CD4-positive, alpha-beta T cell treated with Interferon alpha-2 for 1 hour (primary cell): ENCODE data around the gene AP2B1.
A peak's percentile ranks its signal among the peaks of the same experiment; 100 is the strongest.

ENCODE experiments used
- DNase-seq, 2 donors: peaks; one replicate each; pipeline ENCODE4 v3.0.0-alpha.2; 2020 to 2022

The AP2B1 gene

DNA sequence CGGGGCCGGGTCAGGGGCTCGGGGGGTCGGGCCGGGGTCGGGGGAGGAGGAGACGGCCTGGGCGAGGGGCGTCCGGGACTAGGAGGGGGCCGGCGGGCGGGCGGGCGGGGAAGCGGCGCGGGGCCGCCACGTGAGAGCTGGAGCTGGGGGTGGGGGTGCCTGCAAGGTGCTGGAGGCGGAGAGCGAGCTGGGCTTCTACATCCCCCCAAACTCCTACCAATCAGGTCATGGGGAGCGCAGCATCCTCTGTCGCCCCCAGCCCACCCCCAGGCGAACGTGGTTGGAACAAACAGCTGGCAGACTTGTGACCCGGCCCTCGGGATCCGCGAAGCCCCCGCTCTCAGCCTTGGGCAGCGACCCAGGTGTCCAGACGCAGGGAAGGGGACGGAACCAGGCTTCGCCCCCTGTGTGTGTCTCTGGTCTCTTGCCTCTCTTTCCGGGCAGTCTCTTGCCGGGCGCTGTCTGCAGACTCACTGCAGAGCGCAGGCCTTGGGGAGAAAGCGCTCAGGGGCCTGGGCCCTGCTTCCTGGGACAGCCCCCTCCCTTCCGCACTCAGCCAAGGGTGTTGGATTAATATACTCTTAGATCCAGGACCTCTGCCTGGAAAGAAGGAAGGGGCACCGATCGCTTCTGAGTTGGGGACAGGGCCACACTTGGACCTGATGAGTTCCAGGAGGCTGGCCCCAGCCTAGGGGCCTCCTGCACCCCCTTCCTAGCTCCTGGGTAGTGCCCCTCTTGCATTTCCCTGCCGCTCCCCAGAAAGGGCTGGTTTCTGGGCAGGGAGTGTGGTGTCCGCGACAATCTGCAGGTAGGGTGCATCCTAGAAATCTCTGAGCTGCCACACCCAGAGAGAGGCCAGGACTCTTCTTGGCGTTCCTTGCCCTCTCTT lies 145.0 kb downstream of the AP2B1 start:
- DNase-seq, result no peak

DNA sequence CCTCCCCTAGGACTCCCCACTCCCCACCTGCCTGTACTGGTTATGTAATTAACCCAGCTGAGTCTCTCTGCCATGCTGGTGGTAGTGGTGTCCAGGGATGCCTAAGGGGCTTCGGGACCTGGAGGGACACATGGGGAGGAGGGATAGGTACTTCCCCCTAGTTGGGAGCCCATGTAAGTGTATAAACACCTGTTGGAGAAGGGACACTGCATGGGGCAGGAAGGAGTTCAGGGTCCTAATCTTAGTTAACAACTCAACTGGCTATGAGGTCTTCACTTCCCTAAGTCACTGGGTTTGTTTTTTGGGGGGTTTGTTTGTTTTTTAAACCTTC lies 145.6 kb downstream of the AP2B1 start:
- DNase-seq, result no peak

DNA sequence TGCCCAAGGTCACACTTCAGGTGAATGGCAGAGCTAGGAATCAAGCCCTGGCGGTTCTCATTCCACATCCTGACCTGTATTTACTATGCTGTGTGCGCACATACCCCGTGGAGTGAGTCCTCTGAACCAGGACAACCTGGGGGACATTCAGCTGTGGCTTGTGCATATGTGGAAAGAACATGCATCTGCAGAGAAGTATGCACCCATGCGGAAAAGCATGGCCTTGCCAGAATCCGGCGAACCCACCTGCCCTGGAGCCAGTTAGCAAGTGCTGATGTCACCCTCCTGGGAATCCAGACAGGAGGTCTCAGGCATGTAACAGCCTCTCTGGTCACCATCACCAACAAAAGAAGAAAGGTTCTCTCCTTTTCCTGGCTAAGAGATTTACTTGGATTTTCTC lies 146.2 kb downstream of the AP2B1 start:
- no peak for DNase-seq

DNA sequence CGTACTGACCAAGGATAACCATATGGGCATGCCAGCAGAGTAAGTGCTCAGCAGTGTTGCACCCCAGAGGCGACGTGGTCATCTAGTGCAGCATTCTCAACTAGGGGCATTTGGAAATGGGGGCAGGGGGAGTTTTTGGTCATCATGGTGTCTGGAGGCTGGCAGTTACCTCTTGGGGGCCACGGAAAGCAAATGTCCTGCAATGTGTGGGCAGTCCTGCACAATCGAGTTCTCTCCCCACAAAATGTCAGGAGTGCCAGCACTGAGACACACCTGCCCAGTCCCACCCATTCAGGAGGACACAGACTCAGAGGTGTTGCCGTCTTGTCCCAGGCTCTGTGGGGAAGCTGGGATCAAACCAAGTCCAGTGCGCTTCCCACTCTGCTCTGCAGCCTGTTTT lies 147.3 kb downstream of the AP2B1 start:
- DNase-seq, result no peak

DNA sequence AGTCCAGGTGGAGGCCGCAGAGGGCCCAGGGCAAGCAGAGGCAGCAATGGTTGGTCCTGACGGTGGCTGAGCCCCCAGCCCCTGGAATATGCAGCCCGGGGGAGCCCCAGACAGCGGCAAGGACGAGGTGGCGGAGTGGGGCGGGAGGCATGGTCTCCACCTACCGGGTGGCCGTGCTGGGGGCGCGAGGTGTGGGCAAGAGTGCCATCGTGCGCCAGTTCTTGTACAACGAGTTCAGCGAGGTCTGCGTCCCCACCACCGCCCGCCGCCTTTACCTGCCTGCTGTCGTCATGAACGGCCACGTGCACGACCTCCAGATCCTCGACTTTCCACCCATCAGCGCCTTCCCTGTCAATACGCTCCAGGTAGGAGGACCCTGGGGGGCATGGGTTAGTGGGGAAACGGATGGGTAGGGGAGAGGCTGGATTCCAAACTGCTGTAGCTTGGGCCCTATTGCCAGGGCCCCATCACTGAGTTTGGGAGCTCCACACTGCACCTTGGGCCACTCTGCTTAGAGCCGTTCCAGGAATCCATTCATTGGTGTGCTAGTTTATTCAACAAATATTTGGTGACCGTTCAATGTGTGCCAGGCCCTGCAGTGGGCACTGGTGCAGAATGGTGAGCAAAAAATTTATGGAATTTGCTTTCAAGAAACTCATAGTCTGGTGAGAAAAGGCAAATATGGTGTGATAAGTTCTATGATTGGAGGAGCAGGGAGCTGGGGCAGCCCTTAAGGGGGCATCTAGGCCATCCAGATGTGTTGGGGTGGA lies 148.1 kb downstream of the AP2B1 start:
- no peak for DNase-seq

DNA sequence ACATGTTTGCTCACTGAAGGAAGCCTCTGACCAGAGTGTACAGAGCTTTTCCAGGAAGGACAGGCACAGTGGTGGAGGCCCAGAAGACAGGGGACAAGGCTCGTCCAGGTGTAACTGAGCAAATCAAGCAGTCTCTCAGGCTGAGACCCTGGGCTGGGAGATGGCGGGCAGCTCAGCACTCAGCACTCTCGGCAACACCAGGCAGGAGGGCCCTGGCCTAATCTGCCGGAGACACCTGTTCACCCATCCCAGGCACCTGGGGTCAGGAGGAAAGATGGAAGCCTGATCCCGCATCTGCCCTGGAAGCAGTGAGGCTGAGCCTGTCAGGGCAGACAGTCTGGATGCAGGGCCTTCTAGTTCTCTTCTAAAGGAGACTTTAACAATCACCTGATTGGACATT lies 149.1 kb downstream of the AP2B1 start:
- no peak for DNase-seq

DNA sequence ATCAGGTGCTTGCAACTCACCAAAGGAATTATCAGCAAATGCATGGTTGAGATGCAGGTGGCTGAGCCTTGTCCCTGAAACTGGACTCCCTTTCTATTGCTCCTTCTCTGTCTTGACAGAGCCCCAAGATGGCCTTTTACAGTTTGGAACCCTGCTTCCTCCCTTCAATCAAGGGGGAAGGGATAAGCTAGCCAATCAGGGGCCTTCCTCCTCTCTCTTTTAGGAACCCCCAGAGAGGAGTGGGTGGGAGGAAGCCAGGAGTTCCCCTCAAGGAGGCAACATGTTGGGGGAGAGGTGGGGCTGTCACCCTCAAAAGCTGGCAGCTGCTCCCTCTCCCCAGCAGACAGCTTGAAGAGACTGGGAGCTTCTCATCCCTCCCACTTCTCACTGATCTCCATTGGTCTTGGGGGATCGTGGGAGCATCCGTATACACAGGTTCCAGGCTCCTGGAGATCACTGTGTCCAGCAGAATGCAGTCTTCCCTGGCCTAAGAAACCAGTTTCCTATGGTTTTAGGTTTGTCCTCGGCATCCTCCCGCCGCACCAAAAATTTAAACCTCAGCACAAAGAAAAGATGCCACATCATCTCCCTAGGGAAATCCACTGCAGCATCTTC lies 151.5 kb downstream of the AP2B1 start:
- DNase-seq, result no peak

DNA sequence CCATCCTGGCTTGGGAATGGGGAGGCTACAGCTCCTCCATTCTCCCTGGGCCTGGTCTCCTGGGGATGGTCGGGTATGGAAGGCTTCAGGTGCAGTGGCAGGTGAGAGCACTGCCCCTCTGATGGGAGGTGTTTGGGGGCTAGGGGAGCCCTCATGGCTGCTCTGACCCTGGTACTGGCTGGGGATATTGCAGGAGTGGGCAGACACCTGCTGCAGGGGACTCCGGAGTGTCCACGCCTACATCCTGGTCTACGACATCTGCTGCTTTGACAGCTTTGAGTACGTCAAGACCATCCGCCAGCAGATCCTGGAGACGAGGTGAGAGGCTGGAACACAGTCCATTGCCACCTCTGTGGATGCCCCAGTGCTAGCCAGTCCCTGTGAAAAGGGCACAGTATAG lies 153.1 kb downstream of the AP2B1 start:
- DNase-seq, result no peak

DNA sequence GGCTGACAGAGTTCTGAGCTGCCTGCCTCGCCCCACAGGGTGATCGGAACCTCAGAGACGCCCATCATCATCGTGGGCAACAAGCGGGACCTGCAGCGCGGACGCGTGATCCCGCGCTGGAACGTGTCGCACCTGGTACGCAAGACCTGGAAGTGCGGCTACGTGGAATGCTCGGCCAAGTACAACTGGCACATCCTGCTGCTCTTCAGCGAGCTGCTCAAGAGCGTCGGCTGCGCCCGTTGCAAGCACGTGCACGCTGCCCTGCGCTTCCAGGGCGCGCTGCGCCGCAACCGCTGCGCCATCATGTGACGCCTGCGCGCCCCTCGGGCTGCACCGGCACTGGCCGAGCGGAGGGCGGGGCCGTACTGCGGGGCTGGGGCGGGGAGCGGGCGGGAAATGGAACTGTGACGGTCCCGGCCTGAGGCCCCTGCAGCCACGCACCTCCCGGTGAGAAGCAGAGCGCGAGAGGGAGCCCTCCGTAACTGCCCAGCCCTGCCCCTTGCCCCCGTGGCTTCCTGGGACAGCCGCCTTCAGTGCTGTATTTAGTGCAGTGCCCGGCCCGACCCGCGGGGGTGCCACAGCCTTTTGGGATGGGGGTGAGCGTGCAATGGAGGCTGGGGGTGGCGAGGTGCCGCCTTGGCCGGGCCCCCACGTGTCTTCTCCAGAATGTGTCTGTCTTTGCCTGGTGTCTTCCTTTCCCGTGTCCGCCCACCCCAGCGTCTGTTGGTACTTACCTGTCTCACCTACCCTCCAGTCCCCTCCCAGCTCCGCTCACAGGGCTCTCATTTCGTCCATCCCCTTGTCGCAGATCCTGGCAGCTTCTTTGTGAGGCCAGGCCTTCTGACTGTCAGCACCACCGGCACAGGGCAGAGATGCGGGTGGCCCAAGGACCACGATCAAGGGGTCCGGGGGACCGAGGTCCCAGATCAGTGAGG lies 154.1 kb downstream of the AP2B1 start:
- peak in 1 of 2 donors; percentile 6 for DNase-seq

DNA sequence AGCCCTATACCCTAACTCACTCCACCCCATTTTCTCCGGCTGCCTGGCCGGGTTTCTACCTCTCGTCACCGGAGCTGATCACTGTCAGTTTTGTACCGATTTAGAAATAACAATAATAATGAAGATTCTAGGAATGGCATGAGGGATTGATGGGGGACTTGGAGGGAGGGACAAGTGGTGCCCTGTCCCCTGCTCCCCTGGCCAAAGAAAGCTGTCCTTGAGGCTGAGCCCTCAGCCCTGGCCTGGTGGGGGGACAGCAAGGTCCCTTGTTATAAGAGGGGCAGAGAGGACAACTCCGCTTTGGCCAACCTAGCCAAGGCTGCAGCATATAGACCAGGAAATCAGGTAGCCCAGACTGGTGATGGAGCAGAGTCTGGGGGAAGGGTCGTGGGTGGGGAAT lies 155.4 kb downstream of the AP2B1 start:
- DNase-seq, result no peak

DNA sequence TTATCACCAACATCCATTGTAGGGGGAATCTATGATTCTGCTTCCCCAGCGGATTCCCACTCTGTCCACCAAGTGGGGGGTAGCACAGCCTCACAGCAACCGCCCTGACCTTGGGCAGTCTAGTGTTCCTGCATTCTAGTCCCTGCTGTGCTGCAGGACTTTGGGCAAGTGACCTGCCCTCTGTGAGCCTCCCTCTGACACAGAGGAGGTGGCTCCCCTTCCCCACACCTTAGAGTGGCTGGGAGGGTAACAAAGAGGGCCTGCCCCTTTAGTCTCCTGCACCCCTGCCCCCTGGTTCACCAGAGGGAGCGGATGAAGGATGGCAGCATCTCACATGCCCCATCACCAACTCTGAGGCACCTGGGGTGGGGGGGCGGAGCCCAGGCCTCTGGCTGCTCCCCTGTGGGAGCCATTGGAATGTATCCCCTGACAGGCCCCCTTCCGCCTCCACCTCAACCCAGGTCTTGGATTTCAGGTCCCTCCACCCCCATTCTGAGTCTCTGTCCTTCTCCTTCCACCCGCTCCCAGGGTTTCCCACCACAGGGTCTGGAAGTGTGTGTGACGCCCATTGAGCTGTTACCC lies 155.9 kb downstream of the AP2B1 start:
- no peak for DNase-seq

DNA sequence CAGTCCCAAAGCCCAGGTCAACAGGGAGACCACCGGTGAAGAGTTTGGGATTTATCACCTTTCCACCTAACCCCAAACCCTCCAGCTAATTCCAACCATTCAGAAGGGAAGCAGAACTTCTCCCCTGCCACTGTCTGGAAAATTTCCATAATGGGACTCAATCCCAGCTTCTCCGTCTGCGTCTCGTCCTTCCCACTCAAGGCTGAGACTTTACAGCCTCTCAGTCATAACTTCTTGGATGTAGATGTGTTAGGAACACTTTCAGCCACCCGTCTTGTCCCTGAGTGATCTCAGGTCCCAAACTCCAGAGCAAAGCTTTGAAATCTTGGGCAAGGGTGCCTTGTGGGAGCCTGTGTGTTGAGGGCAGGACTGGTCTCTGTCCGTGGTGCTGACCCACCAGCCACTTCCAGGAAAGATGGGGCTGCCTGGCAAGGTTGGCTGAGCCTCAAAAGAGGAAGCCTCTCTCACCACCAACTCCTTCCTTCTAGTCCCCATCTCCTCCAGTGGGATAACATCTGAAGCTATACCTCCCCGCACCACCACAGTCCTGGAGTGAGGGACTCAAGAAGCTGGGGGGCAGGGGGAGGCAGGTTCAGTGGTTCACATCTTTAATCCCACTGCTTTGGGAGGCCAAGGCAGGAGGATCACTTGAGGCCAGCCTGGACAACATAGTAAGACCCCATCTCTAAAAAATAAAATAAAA lies 156.7 kb downstream of the AP2B1 start:
- DNase-seq, result peak in 1 of 2 donors; percentile 16

DNA sequence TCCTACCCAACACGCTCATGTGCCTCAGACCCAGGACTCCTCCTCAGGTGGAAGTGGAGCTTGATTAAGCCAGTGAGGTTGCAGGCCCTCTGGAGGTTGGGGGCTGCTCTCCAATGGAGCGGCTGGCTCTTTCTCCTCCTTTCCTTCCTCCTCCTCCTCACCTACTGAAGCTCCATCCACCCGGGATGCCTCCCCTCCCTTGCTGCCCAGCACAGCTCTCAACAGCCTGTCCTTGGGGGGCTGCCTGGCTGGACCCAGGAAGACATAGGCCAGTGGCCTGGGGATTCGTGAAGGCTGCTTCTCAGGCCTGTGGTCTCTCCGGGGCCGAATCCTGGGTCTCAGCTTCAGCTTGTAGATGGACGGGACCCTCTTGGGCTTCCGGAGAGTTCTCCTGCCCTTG lies 157.7 kb downstream of the AP2B1 start:
- DNase-seq, result no peak

DNA sequence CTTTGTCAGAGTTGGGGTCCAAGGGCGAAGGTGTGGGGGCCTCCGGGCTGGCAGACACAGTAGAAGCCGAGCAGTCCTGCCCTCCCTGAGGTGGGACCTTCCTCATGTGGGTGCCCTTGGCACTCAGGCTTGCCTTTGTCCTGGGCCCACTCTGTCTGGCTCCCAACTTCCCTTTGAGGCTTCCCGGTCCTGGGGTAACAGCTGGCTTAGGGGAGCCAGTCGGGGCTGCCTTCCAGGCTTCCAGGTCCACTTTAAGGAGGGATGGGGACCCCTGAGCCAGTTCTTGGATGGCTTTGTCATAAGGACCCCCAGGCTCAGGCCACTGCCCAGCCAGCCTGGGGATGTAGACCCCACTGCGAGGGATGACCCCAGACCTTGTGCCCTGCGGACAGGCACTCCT lies 158.1 kb downstream of the AP2B1 start:
- no peak for DNase-seq

DNA sequence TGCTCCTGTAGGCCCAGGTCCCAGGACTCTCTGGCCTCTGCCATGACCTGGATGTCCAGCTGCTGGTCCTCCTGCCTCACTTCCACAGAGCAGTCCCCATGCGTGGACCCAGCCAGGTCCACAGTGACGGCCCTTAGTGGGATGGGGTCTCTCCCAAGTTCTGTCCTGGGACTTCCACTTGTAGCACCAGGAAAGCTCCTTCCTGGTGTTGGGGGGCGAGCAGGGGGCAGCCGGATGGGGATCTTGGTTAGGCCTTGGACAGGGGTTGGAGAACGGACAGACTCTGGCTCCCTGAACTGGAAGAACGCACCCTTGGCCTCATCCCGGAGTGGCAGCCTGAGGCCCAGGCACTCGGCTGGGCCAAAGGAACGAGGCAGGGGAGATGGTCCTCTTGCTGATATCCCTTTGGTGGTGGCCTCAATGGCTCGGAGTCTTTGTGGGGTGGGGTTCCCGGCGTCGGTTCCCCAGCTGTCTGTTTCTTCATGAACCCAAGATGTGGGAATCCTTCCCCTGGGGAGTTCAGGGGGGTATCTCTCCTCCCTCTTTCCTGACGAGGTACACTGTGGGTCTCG lies 158.7 kb downstream of the AP2B1 start:
- DNase-seq, result no peak

DNA sequence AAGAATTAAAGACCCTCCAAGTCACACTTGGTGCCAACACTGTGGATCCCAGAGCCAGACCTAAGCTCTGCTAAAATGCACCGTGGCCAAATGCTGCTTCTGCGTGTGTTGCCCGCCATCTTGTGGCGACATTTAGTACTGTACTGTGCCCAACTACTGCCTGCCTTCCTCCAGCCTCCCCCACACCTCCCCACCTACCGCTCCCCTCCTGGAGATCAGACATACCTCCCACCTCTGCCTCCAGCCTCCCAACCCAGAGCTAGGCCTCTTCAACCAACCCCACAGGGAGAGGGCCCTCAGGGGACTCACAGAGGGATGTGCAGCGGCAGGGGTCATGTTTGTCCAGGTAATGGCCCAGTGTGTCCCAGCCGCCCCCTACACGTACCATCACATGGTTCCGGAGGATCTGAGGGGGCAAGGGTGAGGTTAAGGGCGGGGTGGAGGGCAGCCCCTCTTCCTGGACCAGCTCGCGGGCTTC lies 160.5 kb downstream of the AP2B1 start:
- peak; percentile 75 to 84 for DNase-seq

DNA sequence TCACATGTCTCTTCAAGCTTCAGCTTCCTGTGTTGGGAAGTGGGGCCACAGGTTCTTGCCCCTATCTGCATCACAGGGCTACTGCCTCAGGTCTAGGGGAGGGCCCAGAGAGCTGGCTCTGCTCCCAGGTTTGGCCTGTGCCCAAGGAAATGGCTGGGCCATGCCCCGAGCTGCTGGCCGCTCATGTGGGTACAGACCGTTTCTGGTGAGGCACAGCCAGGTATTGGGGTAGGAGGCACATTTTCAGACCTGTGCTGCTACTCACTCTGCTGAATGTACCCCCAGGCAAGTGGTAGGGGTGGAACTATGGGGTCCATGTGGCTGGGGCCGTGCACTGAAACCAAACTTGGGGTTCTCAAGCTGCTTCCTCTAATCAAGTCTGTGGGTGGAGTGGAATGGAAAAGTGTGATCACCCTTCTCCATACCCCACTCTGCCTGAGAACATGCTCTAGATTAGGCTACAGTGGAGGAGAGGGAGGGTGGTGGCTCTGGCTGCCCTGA lies 161.3 kb downstream of the AP2B1 start:
- DNase-seq, result no peak

DNA sequence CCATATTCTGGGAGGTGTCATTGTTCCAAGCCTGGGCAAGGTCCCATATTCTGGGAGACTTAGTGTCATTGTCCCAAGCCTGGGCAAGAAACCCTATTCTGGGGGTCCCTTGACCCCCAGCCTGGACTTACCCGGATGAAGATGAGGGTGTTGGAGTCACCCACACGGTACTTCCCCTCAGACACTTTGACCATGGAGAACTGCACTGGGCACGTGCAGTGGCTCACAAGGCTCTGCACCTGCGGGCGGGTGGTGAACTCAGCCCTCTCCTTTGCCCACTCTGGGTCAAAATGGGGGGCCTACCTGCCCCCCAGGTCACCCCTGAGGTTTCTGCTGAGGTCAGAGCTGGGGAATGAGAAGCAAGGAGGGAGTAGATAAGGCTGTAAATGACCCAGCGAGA lies 161.9 kb downstream of the AP2B1 start:
- DNase-seq, result no peak

DNA sequence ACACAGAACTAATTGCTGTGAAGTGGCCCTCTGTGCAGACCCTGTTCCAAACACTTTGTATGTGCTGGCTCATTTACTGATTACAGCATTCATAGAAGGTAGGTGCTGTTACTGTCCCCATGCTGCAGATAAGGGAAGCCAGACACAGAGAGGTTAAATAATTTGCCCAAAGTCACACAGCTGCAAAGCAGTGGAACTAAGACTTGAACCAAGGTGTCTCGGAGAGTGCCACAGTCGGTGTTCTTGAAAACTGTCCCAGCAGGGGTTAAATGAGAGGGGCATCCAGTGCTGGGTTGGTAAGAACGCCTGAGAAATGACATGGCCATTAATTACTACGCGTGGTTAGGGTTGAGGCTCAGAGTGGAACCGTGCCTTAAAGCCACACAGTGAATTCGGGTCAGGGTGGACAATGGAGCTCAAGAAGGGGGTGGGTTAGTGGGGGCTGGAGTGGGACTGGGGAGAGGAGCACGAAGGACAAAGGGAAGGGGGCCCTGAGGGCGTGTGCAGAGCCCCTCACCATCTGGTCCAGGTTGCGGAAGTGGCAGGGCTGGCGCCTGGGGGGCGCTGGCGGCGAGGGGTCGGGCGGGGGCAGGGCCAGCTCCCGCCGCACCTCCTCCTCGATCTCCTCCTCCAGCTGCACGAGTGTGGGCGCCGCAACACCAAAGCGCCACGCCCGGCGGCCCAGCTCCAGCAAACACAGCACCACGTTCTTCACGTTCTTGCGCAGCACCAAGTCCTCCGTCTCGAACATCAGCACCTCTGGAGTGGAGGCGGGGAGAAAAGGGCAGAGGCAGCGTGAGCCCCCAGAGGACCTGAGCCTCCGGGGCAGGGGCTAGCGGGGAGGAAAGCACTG lies 162.7 kb downstream of the AP2B1 start:
- no peak for DNase-seq
